Stimulated activated CD4-positive, alpha-beta T cell treated with anti-CD3 and anti-CD28 coated beads, Interleukin-12 subunit alpha, Interleukin-12 subunit beta, amount 100 ng/mL, for 4 hours (primary cell): ENCODE results near the gene SLCO1B1.

ENCODE experiments used
- DNase-seq: peaks from one replicate; pipeline ENCODE4 v3.0.0-alpha.2; 2020

The SLCO1B1 gene

GRCh38 chr12:21221778-21222177 lies 90.8 kb downstream of the SLCO1B1 start:
- no peak for DNase-seq

GRCh38 chr12:21223930-21224329 lies 92.9 kb downstream of the SLCO1B1 start:
- no peak for DNase-seq

- DNase-seq = no peak
Measured at GRCh38 chr12:21234395-21234794, 103.4 kb downstream of the SLCO1B1 start.

GRCh38 chr12:21239866-21240265 lies 108.9 kb downstream of the SLCO1B1 start:
- no peak for DNase-seq

GRCh38 chr12:21248679-21249078 lies 117.7 kb downstream of the SLCO1B1 start:
- no peak for DNase-seq

GRCh38 chr12:21252070-21252469 lies 121.1 kb downstream of the SLCO1B1 start:
- DNase-seq = no peak

GRCh38 chr12:21257172-21257571 lies 126.2 kb downstream of the SLCO1B1 start:
- no peak for DNase-seq

GRCh38 chr12:21264232-21264631 lies 133.2 kb downstream of the SLCO1B1 start:
- DNase-seq = no peak

- DNase-seq = no peak
Measured at GRCh38 chr12:21265932-21266331, 134.9 kb downstream of the SLCO1B1 start.

GRCh38 chr12:21276826-21277225 lies 145.8 kb downstream of the SLCO1B1 start:
- DNase-seq = no peak
